Thoracic aorta endothelial cell (primary cell): ENCODE measurements around the gene ABCA3. TPM values are rescaled to one million over a fixed set of nuclear protein-coding genes. Genes with fewer than 3 reads are reported as not detected.

ENCODE experiments used
- small RNA-seq: library from RNA; depleted of rRNA; stranded (forward); fragments of <200 nt; gene quantifications from one replicate; pipeline ENCODE3, GENCODE V24; 2012
- total RNA-seq: library from RNA; depleted of rRNA; stranded (reverse); fragments of >200 nt; gene quantifications from 2 replicates; pipeline ENCODE4 v1.2.3, GENCODE V29; 2012

ABCA3 gene
- total RNA-seq, result 24.3 and 31.2 TPM in 2 replicates

GRCh38 chr16:2340564-2341455 lies at the start of gene ABCA3:
ABCA3 (minus strand) TSS chr16:2340728; CDS start chr16:2326466, 14,262 bp downstream.

GRCh38 chr16:2267913-2268666 lies 72.4 kb downstream of the ABCA3 start, which contains the start of gene RNPS1:
RNPS1 (minus strand) TSS chr16:2268126; CDS start chr16:2264643, 3,483 bp downstream.

DNA sequence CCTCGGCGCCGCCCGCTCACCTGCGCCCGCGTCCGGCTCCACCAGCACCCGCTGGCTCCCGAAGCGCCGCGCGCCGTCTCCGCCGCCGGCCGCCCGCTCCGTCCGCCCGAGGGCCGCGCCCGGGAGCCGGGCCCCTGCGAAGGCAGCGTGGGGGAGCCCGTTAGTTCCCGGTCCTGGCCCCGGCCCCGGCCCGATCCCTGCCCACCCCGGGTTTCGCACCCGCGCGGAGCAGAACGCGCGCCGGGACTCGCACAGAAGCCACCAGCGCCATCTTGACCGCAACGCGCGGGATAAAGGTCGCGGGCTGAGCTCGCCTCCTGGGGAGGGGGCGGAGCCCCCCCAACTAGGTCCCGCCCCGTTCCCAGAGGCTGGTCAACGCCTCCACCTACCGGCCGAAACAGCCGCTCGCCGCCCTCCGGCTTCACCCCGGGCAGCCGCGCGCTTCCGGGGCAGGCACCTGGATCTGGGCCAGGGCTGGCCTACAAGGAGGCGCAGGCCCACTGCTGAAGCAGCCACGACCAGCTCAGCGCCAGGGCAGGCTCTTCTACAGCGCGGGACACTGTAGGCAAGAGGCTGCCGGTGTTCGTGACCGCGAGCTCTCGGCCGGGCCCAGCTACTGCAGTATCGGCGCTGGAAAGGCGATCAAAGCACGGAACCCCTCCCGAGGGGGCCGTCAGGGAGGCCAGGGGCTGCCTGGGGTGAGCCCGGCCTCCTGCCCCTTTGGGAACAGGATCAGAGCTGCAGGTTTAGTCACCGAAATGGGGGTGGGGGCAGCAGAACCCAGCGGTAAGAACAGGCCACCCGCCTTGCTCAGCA lies 89.0 kb downstream of the ABCA3 start, which contains the start of gene ECI1:
Gene ECI1, minus strand, starts transcription at position 292 of the 816 bp plus-strand sequence. Its CDS starts 21 bp downstream, at position 271.

GRCh38 chr16:2236337-2237101 lies 104.0 kb downstream of the ABCA3 start, which contains the start of gene DNASE1L2:
DNASE1L2 (plus strand) TSS chr16:2236444; CDS start chr16:2236817, 373 bp downstream.

Small RNA genes lying within 50 kb of the gene (small RNA-seq; reads per million reads assigned to genes)
- gene MIR3677 (not detected), gene MIR4717 (not detected)

Other genes starting within 250 kb of the ABCA3 start
- 56.4 and 62.8 TPM in 2 replicates for gene PKD1, start 204.8 kb downstream of the ABCA3 start, total RNA-seq
- gene RAB26, start 192.1 kb downstream of the ABCA3 start, total RNA-seq, result 0.36 and 0.66 TPM in 2 replicates
- 94.2 and 94.6 TPM in 2 replicates for gene TRAF7, start 184.9 kb downstream of the ABCA3 start, total RNA-seq
- under 0.01 and 0.13 TPM in 2 replicates for gene CASKIN1, start 144.1 kb downstream of the ABCA3 start, total RNA-seq
- gene MLST8, start 135.3 kb downstream of the ABCA3 start, total RNA-seq, result 37.1 and 44.0 TPM in 2 replicates
- 1.3 and 1.8 TPM in 2 replicates for gene BRICD5, start 129.9 kb downstream of the ABCA3 start, total RNA-seq
- gene PGP, start 125.9 kb downstream of the ABCA3 start, total RNA-seq, result 16.7 and 26.2 TPM in 2 replicates
- gene E4F1, start 117.1 kb downstream of the ABCA3 start, total RNA-seq, result 21.0 and 26.1 TPM in 2 replicates
- gene DNASE1L2, start 104.3 kb downstream of the ABCA3 start, total RNA-seq, result 0.36 and 0.80 TPM in 2 replicates
- gene ECI1, start 89.1 kb downstream of the ABCA3 start, total RNA-seq, result 23.5 and 24.5 TPM in 2 replicates
- gene RNPS1, start 72.6 kb downstream of the ABCA3 start, total RNA-seq, result 138 and 175 TPM in 2 replicates
- 41.5 and 70.0 TPM in 2 replicates for gene CCNF, start 88.7 kb upstream of the ABCA3 start, total RNA-seq
- gene TEDC2, start 119.4 kb upstream of the ABCA3 start, total RNA-seq, result 7.7 and 11.6 TPM in 2 replicates
- not detected in 2 replicates for gene NTN3, start 130.6 kb upstream of the ABCA3 start, total RNA-seq
- 15.3 and 16.7 TPM in 2 replicates for gene TBC1D24, start 134.4 kb upstream of the ABCA3 start, total RNA-seq
- gene ATP6V0C, start 173.2 kb upstream of the ABCA3 start, total RNA-seq, result 34.8 and 55.0 TPM in 2 replicates
- 24.3 and 30.5 TPM in 2 replicates for gene AMDHD2, start 179.6 kb upstream of the ABCA3 start, total RNA-seq
- gene CEMP1, start 190.7 kb upstream of the ABCA3 start, total RNA-seq, result not detected in 2 replicates
- gene PDPK1, start 197.3 kb upstream of the ABCA3 start, total RNA-seq, result 27.4 and 29.2 TPM in 2 replicates